SK-N-SH treated with all-trans-retinoic acid at 6 μM for 48 hours (cell line): ENCODE data around the gene AIMP1.
A peak's percentile ranks its signal among the peaks of the same experiment; 100 is the strongest.

Experiments
- ATAC-seq: fragments of 200-7000 bp; cut with Tn5 transposase; 3 replicates; pipeline ENCODE4 v1.9.1; 2020; ENCODE audit warnings: mild to moderate bottlenecking, moderate library complexity
- ARNTL ChIP-seq: fragments of 450-650 bp; formaldehyde crosslinking; IDR thresholded peaks from 2 replicates; pipeline ENCODE4 v1.5.0; 2020; ENCODE audit warnings: low read depth, mild to moderate bottlenecking, moderate library complexity, borderline replicate concordance
- BACH2 ChIP-seq: fragments of 250-450 bp; sonication (Bioruptor Pico); IDR thresholded peaks from 2 replicates; pipeline ENCODE4 v1.9.0; 2021; ENCODE audit warnings: mild to moderate bottlenecking, borderline replicate concordance
- CSDC2 ChIP-seq: fragments of 250-450 bp; sonication (Bioruptor Pico); IDR thresholded peaks from 2 replicates; pipeline ENCODE4 v1.5.0; 2020; ENCODE audit warnings: mild to moderate bottlenecking, moderate library complexity
- ESRRG ChIP-seq: fragments of 250-450 bp; sonication (Bioruptor Pico); IDR thresholded peaks from 2 replicates; pipeline ENCODE4 v1.6.1; 2021; ENCODE audit warnings: mild to moderate bottlenecking
- GLIS3 ChIP-seq: fragments of 250-450 bp; sonication (Bioruptor Pico); IDR thresholded peaks from 2 replicates; pipeline ENCODE4 v1.5.0; 2020; ENCODE audit warnings: mild to moderate bottlenecking, moderate library complexity
- ISL1 ChIP-seq: fragments of 250-450 bp; sonication (Bioruptor Pico); IDR thresholded peaks from 2 replicates; pipeline ENCODE4 v2.1.2; 2022; ENCODE audit warnings: mild to moderate bottlenecking, moderate library complexity
- OSR1 ChIP-seq: fragments of 250-450 bp; sonication (Bioruptor Pico); IDR thresholded peaks from 2 replicates; pipeline ENCODE4 v1.8.0; 2022; ENCODE audit warnings: moderate library complexity, mild to moderate bottlenecking, inconsistent platforms
- PPARA ChIP-seq: fragments of 250-450 bp; sonication (Bioruptor Pico); IDR thresholded peaks from 2 replicates; pipeline ENCODE4 v1.5.0; 2020; ENCODE audit warnings: mild to moderate bottlenecking, borderline replicate concordance
- RARB ChIP-seq: fragments of 250-450 bp; sonication (Bioruptor Pico); IDR thresholded peaks from 2 replicates; pipeline ENCODE4 v1.8.0; 2021; ENCODE audit warnings: mild to moderate bottlenecking, moderate library complexity
- TCF4 ChIP-seq: fragments of 250-450 bp; sonication (Bioruptor Pico); IDR thresholded peaks from 2 replicates; pipeline ENCODE4 v1.8.0; 2021; ENCODE audit warnings: mild to moderate bottlenecking, moderate library complexity, borderline replicate concordance
- TOX ChIP-seq: fragments of 250-450 bp; sonication (Bioruptor Pico); IDR thresholded peaks from 2 replicates; pipeline ENCODE4 v1.8.0; 2021; ENCODE audit warnings: mild to moderate bottlenecking, moderate library complexity, borderline replicate concordance
- ZC3H10 ChIP-seq: fragments of 250-450 bp; sonication (Bioruptor Pico); IDR thresholded peaks from 2 replicates; pipeline ENCODE4 v1.5.1; 2021; ENCODE audit warnings: mild to moderate bottlenecking, moderate library complexity
- ZFP30 ChIP-seq: fragments of 450-650 bp; formaldehyde crosslinking; IDR thresholded peaks from 2 replicates; pipeline ENCODE4 v1.5.0; 2022; ENCODE audit warnings: mild to moderate bottlenecking, moderate library complexity
- ZNF565 ChIP-seq: fragments of 450-650 bp; formaldehyde crosslinking; conservative IDR thresholded peaks from 2 replicates; pipeline ENCODE4 v1.5.0; 2020; ENCODE audit warnings: low read depth, mild to moderate bottlenecking, moderate library complexity
- ZNF70 ChIP-seq: fragments of 450-650 bp; formaldehyde crosslinking; IDR thresholded peaks from 2 replicates; pipeline ENCODE4 v1.5.0; 2020; ENCODE audit warnings: mild to moderate bottlenecking, moderate library complexity
- ZNF8 ChIP-seq: fragments of 450-650 bp; formaldehyde crosslinking; IDR thresholded peaks from 2 replicates; pipeline ENCODE4 v1.5.0; 2020; ENCODE audit warnings: mild to moderate bottlenecking, moderate library complexity
- TF ChIP-seq, protein P1 (sequence below): fragments of 250-450 bp; sonication (Bioruptor Pico); IDR thresholded peaks from 2 replicates; pipeline ENCODE4 v1.5.1; 2020; ENCODE audit warnings: low read depth, mild to moderate bottlenecking, moderate library complexity
- TF ChIP-seq, protein P2 (sequence below): fragments of 250-450 bp; sonication (Bioruptor Pico); IDR thresholded peaks from 2 replicates; pipeline ENCODE4 v1.8.0; 2020; ENCODE audit warnings: mild to moderate bottlenecking, moderate library complexity, borderline replicate concordance
- TF ChIP-seq, protein P3 (sequence below): fragments of 250-450 bp; sonication (Bioruptor Pico); IDR thresholded peaks from 2 replicates; pipeline ENCODE4 v1.5.0; 2020; ENCODE audit warnings: mild to moderate bottlenecking, moderate library complexity
- TF ChIP-seq, protein P4 (sequence below): fragments of 250-450 bp; sonication (Bioruptor Pico); IDR thresholded peaks from 2 replicates; pipeline ENCODE4 v1.8.0; 2021; ENCODE audit warnings: low read depth, mild to moderate bottlenecking, moderate library complexity, borderline replicate concordance

The AIMP1 gene

DNA sequence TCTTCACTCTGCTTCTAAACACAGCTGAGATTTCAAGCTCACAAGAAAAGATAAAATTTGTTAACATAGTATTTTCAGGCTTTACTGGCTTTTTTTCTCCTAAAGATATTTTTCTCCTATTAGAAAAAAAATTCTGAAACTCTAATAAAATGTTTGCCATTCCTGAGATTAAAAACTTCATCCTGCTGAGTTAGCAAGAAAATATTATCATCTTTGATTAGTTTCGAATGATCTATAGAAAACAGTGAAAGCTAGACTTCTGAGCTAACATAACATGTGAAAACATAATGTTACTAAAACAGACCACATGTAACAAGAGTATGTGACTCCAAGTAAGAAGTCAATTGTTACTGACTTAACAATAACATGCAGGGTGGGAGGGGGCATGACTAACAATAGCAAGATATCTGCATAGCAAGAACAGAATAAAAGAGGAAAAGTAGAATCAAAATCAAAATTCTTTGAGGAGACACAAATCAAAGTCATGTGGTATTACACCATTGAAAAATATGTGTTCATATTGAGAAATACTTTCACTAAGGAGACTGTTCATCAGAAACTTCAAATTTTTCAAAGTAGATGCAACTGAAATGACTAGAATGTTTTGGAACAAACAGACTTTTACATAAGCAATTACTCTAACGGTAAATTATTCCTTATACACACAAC lies 14.8 kb upstream of the AIMP1 start:
- TF ChIP-seq GLIS3 (CRISPR knock-in tag) (no peak), ZC3H10 (CRISPR knock-in tag) (no peak), ZNF565 (CRISPR knock-in tag) (no peak), ISL1 (CRISPR knock-in tag) (peak; percentile 55), PPARA (CRISPR knock-in tag) (no peak), TOX (CRISPR knock-in tag) (no peak)
- TF ChIP-seq, protein P1, sequence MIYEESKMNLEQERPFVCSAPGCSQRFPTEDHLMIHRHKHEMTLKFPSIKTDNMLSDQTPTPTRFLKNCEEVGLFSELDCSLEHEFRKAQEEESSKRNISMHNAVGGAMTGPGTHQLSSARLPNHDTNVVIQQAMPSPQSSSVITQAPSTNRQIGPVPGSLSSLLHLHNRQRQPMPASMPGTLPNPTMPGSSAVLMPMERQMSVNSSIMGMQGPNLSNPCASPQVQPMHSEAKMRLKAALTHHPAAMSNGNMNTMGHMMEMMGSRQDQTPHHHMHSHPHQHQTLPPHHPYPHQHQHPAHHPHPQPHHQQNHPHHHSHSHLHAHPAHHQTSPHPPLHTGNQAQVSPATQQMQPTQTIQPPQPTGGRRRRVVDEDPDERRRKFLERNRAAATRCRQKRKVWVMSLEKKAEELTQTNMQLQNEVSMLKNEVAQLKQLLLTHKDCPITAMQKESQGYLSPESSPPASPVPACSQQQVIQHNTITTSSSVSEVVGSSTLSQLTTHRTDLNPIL: no peak
- no peak for ATAC-seq

DNA sequence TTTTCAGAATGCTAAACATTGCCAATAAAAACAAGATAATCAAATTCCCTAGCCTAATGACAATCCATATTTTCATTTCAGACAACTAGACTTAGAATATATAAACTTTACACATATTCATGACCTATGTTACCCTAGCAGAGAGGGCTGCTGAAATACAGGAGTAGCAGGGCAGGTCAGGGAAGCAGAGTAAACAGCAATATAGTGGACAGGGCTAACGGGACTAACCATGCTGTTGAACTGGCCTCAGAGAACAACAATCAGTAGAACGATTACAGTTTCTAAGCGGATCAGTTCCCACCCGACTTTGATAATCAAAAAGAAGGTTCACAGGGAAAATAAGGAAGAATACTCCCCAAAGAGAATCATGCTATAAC lies 14.3 kb upstream of the AIMP1 start:
- ATAC-seq: no peak
- TF ChIP-seq ISL1 (CRISPR knock-in tag) (no peak; the same call in 1 of the 2 replicates), ARNTL (CRISPR knock-in tag) (no peak), RARB (CRISPR knock-in tag) (no peak), ZC3H10 (CRISPR knock-in tag) (no peak), ZNF70 (CRISPR knock-in tag) (no peak), OSR1 (CRISPR knock-in tag) (no peak), ZFP30 (CRISPR knock-in tag) (no peak), ZNF565 (CRISPR knock-in tag) (no peak), PPARA (CRISPR knock-in tag) (no peak), BACH2 (CRISPR knock-in tag) (no peak), TCF4 (no peak)
- TF ChIP-seq, protein P2, sequence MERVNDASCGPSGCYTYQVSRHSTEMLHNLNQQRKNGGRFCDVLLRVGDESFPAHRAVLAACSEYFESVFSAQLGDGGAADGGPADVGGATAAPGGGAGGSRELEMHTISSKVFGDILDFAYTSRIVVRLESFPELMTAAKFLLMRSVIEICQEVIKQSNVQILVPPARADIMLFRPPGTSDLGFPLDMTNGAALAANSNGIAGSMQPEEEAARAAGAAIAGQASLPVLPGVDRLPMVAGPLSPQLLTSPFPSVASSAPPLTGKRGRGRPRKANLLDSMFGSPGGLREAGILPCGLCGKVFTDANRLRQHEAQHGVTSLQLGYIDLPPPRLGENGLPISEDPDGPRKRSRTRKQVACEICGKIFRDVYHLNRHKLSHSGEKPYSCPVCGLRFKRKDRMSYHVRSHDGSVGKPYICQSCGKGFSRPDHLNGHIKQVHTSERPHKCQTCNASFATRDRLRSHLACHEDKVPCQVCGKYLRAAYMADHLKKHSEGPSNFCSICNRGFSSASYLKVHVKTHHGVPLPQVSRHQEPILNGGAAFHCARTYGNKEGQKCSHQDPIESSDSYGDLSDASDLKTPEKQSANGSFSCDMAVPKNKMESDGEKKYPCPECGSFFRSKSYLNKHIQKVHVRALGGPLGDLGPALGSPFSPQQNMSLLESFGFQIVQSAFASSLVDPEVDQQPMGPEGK (CRISPR knock-in tag): no peak
- TF ChIP-seq, protein P3, sequence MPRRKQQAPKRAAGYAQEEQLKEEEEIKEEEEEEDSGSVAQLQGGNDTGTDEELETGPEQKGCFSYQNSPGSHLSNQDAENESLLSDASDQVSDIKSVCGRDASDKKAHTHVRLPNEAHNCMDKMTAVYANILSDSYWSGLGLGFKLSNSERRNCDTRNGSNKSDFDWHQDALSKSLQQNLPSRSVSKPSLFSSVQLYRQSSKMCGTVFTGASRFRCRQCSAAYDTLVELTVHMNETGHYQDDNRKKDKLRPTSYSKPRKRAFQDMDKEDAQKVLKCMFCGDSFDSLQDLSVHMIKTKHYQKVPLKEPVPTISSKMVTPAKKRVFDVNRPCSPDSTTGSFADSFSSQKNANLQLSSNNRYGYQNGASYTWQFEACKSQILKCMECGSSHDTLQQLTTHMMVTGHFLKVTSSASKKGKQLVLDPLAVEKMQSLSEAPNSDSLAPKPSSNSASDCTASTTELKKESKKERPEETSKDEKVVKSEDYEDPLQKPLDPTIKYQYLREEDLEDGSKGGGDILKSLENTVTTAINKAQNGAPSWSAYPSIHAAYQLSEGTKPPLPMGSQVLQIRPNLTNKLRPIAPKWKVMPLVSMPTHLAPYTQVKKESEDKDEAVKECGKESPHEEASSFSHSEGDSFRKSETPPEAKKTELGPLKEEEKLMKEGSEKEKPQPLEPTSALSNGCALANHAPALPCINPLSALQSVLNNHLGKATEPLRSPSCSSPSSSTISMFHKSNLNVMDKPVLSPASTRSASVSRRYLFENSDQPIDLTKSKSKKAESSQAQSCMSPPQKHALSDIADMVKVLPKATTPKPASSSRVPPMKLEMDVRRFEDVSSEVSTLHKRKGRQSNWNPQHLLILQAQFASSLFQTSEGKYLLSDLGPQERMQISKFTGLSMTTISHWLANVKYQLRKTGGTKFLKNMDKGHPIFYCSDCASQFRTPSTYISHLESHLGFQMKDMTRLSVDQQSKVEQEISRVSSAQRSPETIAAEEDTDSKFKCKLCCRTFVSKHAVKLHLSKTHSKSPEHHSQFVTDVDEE: no peak
- TF ChIP-seq, protein P4, sequence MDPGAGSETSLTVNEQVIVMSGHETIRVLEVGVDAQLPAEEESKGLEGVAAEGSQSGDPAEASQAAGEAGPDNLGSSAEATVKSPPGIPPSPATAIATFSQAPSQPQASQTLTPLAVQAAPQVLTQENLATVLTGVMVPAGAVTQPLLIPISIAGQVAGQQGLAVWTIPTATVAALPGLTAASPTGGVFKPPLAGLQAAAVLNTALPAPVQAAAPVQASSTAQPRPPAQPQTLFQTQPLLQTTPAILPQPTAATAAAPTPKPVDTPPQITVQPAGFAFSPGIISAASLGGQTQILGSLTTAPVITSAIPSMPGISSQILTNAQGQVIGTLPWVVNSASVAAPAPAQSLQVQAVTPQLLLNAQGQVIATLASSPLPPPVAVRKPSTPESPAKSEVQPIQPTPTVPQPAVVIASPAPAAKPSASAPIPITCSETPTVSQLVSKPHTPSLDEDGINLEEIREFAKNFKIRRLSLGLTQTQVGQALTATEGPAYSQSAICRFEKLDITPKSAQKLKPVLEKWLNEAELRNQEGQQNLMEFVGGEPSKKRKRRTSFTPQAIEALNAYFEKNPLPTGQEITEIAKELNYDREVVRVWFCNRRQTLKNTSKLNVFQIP (CRISPR knock-in tag): no peak

DNA sequence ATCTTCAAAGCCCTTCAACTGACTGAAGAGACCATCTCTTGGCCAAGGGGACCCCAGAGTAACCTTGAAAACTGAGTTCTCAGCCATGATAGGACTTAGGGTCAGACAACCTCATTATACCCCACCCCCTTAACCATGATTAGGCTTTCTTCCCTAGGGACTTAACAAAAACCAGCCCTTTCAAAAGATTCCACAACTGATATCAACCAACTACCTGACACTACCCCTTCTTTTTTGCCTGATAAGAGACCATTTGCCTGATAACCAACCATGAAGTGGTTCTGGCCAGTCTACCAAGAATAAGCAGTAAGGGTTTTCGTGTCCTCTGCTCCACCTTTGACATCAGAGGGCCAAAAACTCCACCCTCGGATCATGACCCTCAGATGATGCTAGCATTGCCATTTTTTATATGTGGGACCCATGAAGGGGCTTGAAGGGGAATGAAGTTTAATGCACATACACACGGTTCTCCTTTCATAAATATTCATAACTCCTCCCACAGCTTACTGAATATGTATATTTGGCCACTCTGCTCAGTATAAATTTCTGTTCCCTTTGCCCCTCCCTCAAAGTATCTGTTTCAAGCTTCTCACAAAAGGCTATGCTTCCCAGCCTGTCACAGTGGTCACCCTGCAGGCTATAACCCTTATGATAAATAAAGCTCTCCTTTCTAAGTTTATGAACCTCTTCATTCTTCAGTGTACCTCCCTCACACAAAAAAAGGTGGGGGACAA lies 12.6 kb upstream of the AIMP1 start:
- ATAC-seq: no peak
- TF ChIP-seq CSDC2 (CRISPR knock-in tag) (no peak), ESRRG (CRISPR knock-in tag) (no peak), OSR1 (CRISPR knock-in tag) (no peak), TCF4 (no peak), ZNF8 (CRISPR knock-in tag) (no peak)
- TF ChIP-seq, protein P3: no peak
- TF ChIP-seq, all 23 proteins: peak for 0
